Coronary artery (tissue), 2 donors: ENCODE data around the gene RRH.

ENCODE experiments used
- DNase-seq: peaks from one replicate; pipeline ENCODE4 v3.0.0-alpha.2; 2017; ENCODE audit warnings: low spot score
- H3K27ac ChIP-seq, 2 donors: fragments of 200-600 bp; sonication (generic); one replicate each; pipeline ENCODE4 v1.5.1; 2016 to 2019
- H3K4me3 ChIP-seq: fragments of 200-600 bp; sonication (generic); 2 replicates; pipeline ENCODE4 v1.5.1; 2016; ENCODE audit warnings: mild to moderate bottlenecking, moderate library complexity
- TF ChIP-seq, protein P1 (sequence below): fragments of 200-600 bp; sonication (generic); IDR thresholded peaks from one replicate; pipeline ENCODE4 v1.5.1; 2019; ENCODE audit warnings: antibody characterized with exemption

Gene RRH

DNA sequence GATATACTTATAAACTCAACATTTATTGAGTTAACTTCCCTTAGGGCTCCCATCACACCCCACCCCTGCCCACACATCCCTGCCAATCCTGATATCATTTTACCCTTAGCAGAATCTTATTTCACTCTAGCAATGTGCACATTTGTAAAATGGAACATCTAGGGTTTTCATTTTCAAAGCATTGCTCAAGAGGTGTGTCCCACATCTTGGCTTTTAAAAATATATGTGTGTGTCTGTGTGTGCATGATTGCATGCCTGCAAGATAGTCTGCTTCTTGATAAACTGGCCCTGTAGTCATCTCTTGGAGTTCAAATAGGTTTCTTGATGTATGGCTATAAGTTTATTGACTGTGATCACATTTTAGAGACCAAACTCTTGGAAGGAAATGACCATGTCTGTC, 58.5 kb downstream of the RRH start:
- TF ChIP-seq, protein P1, sequence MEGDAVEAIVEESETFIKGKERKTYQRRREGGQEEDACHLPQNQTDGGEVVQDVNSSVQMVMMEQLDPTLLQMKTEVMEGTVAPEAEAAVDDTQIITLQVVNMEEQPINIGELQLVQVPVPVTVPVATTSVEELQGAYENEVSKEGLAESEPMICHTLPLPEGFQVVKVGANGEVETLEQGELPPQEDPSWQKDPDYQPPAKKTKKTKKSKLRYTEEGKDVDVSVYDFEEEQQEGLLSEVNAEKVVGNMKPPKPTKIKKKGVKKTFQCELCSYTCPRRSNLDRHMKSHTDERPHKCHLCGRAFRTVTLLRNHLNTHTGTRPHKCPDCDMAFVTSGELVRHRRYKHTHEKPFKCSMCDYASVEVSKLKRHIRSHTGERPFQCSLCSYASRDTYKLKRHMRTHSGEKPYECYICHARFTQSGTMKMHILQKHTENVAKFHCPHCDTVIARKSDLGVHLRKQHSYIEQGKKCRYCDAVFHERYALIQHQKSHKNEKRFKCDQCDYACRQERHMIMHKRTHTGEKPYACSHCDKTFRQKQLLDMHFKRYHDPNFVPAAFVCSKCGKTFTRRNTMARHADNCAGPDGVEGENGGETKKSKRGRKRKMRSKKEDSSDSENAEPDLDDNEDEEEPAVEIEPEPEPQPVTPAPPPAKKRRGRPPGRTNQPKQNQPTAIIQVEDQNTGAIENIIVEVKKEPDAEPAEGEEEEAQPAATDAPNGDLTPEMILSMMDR: no peak
- Histone ChIP-seq H3K27ac (no peak overlapping the region), H3K4me3 (no peak overlapping the region)
- DNase-seq: no peak

DNA sequence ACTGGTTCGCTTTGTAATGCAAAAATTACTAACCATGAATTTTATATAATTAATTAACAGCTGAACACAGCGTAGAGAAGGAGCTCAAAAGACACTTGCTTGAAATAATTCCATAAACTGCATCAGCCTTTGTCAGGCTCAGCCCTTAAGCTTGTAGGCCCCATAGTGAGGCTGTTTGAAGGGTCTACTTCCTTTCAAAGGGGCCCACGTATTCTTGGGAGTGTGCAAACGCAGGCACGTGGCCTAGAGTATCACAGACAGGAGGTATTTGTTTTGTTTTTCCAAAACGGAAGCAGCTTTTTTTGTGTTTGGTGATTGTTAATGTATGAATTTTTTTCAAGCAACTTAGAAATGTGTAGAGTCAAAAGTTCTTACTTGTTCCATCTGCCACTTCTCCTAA, 59.3 kb downstream of the RRH start:
- TF ChIP-seq, protein P1: no peak
- no peak for DNase-seq
- Histone ChIP-seq H3K4me3 (no peak overlapping the region), H3K27ac (no peak overlapping the region)

DNA sequence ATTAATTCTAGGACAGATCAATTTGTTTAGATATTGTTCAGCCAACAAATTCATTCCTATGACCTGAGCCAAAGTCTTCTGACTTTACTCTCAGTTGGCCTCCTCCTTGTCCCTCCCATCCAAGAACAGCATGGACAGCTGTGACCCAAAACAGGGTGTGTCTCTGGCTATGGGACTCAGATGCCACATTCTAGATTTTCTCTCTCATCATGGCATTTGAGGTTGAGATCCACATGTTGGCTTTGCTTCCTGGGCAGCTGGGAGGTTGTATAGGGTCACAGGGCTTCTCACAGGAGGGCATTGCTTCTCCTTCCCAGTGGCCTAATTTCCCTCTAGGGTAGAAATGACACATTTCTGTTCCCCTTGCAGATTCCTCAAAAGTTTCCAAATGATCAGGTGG, 62.3 kb downstream of the RRH start:
- TF ChIP-seq, protein P1: no peak
- no peak overlapping the region for H3K4me3 ChIP-seq
- DNase-seq: no peak
- H3K27ac ChIP-seq: no peak overlapping the region
